Measurements from ENCODE around the gene QRSL1. TPM values are rescaled to one million over a fixed set of nuclear protein-coding genes. Genes with fewer than 3 reads are reported as not detected.

The QRSL1 gene
- total RNA-seq, 1 donor from 2014 or later = 9.8 TPM

GRCh38 chr6:106631346-106631745 is 2.0 kb downstream of the QRSL1 start:
- TF ChIP-seq CTCF (IDR thresholded peaks at IDR 0.05; ENCODE audit: insufficient read depth, low read depth, low read length) = no peak
- no peak for TF ChIP-seq EZH2 (IDR thresholded peaks at IDR 0.05; ENCODE audit: insufficient read depth, low read length)
- H3K4me3 Mint-ChIP-seq (ENCODE audit: unreplicated experiment) = no peak overlapping the region
- no peak overlapping the region for H3K27ac ChIP-seq (ENCODE audit: low read depth, low read length)
- H3K9ac ChIP-seq (ENCODE audit: low read length) = no peak overlapping the region
- no peaks in the 10 kb centered on the region for H3K9me3 ChIP-seq (ENCODE audit: insufficient read depth, low read depth, low read length)
- H3K4me3 ChIP-seq (ENCODE audit: insufficient read depth, low read depth, low read length) = no peak overlapping the region
- H3K27me3 Mint-ChIP-seq (ENCODE audit: low read depth, unreplicated experiment) = no peaks in the 10 kb centered on the region
- peaks cover 58% of the 10 kb centered on the region for H3K79me2 ChIP-seq (ENCODE audit: insufficient read depth, low read length)
- H4K20me1 ChIP-seq (ENCODE audit: insufficient read depth, low read length) = peaks cover 3% of the 10 kb centered on the region
- H2AFZ ChIP-seq (ENCODE audit: low read depth, low read length) = no peak overlapping the region
- FAIRE-seq (no peak), DNase-seq (ENCODE audit: low read depth) (no peak)
- no peaks in the 10 kb centered on the region for H3K9me3 Mint-ChIP-seq (ENCODE audit: unreplicated experiment)
- no peaks in the 10 kb centered on the region for H3K27me3 ChIP-seq (ENCODE audit: insufficient read depth, low read length)
- peaks cover 3% of the 10 kb centered on the region for H3K4me1 ChIP-seq (ENCODE audit: insufficient read depth, low read length)
- H3K4me1 Mint-ChIP-seq (ENCODE audit: low read depth, unreplicated experiment) = peaks cover 3% of the 10 kb centered on the region
- H3K36me3 Mint-ChIP-seq (ENCODE audit: low read depth, unreplicated experiment) = peaks cover 1% of the 10 kb centered on the region
- H3K27ac Mint-ChIP-seq (ENCODE audit: unreplicated experiment) = no peak overlapping the region
- H3K36me3 ChIP-seq (ENCODE audit: insufficient read depth, low read length) = no peaks in the 10 kb centered on the region
- H3K4me2 ChIP-seq (ENCODE audit: low read length) = no peak overlapping the region

- peaks cover 77% of the 10 kb centered on the region for H3K79me2 ChIP-seq (ENCODE audit: insufficient read depth, low read length)
- FAIRE-seq = no peak
Observed at GRCh38 chr6:106634565-106634964, 5.2 kb downstream of the QRSL1 start.

More at GRCh38 chr6:106634565-106634964, 5.2 kb downstream of the QRSL1 start:
- TF ChIP-seq EZH2 (IDR thresholded peaks at IDR 0.05; ENCODE audit: insufficient read depth, low read length) = no peak
- TF ChIP-seq CTCF (IDR thresholded peaks at IDR 0.05; ENCODE audit: insufficient read depth, low read depth, low read length) = no peak
- H3K4me2 ChIP-seq (ENCODE audit: low read length) = no peak overlapping the region
- no peak for DNase-seq (ENCODE audit: low read depth)
- Mint-ChIP-seq H3K4me1 (ENCODE audit: low read depth, unreplicated experiment) (peaks cover 10% of the 10 kb centered on the region), H3K4me3 (ENCODE audit: unreplicated experiment) (no peak overlapping the region), H3K27me3 (ENCODE audit: low read depth, unreplicated experiment) (no peaks in the 10 kb centered on the region), H3K27ac (ENCODE audit: unreplicated experiment) (no peak overlapping the region), H3K9me3 (ENCODE audit: unreplicated experiment) (no peaks in the 10 kb centered on the region), H3K36me3 (ENCODE audit: low read depth, unreplicated experiment) (peaks cover 1% of the 10 kb centered on the region)
- no peaks in the 10 kb centered on the region for H3K27me3 ChIP-seq (ENCODE audit: insufficient read depth, low read length)
- no peaks in the 10 kb centered on the region for H3K9me3 ChIP-seq (ENCODE audit: insufficient read depth, low read depth, low read length)
- no peaks in the 10 kb centered on the region for H3K4me1 ChIP-seq (ENCODE audit: insufficient read depth, low read length)
- H3K27ac ChIP-seq (ENCODE audit: low read depth, low read length) = no peak overlapping the region
- H3K4me3 ChIP-seq (ENCODE audit: insufficient read depth, low read depth, low read length) = no peak overlapping the region
- no peak overlapping the region for H2AFZ ChIP-seq (ENCODE audit: low read depth, low read length)
- H3K9ac ChIP-seq (ENCODE audit: low read length) = no peak overlapping the region
- H4K20me1 ChIP-seq (ENCODE audit: insufficient read depth, low read length) = peaks cover 18% of the 10 kb centered on the region
- no peaks in the 10 kb centered on the region for H3K36me3 ChIP-seq (ENCODE audit: insufficient read depth, low read length)

All from astrocyte (in vitro differentiated cells and primary cell).